Muscle layer of colon (tissue), 2 donors: Measurements from ENCODE around the gene ZNF532.
A peak's percentile ranks its signal among the peaks of the same experiment; 100 is the strongest.
"Not testable (repeated sequence)": the region's sequence is repeated elsewhere in the genome, so short reads cannot be mapped to it uniquely, and the experiment has no call there.

Source experiments
- H3K27ac ChIP-seq: one replicate; pipeline ENCODE4 v1.7.0; 2013; ENCODE audit warnings: low read depth, mild to moderate bottlenecking, low read length, moderate library complexity
- H3K27me3 ChIP-seq, 2 donors: one replicate each; pipeline ENCODE4 v1.7.0; 2013; ENCODE audit warnings: low read length in 2 of 2, mild to moderate bottlenecking in 2 of 2; ENCODE audit not compliant: insufficient read depth in 2 of 2, control insufficient read depth in 1 of 2
- H3K36me3 ChIP-seq: one replicate; pipeline ENCODE4 v1.7.0; 2013; ENCODE audit warnings: mild to moderate bottlenecking, low read length; ENCODE audit not compliant: insufficient read depth
- H3K4me1 ChIP-seq: one replicate; pipeline ENCODE4 v1.7.0; 2013; ENCODE audit warnings: mild to moderate bottlenecking, low read length; ENCODE audit not compliant: insufficient read depth
- H3K4me3 ChIP-seq, 2 donors: one replicate each; pipeline ENCODE4 v1.7.0; 2013; ENCODE audit warnings: low read length in 2 of 2, low read depth in 1 of 2, mild to moderate bottlenecking in 1 of 2, moderate library complexity in 1 of 2
- H3K9ac ChIP-seq: one replicate; pipeline ENCODE4 v1.7.0; 2013; ENCODE audit warnings: low read length
- H3K9me3 ChIP-seq: one replicate; pipeline ENCODE4 v1.7.0; 2013; ENCODE audit warnings: mild to moderate bottlenecking, low read length
- donor health status: abdominal sarcoma.
- donor health status: Adenocarcinoma of cecum.

The ZNF532 gene

DNA sequence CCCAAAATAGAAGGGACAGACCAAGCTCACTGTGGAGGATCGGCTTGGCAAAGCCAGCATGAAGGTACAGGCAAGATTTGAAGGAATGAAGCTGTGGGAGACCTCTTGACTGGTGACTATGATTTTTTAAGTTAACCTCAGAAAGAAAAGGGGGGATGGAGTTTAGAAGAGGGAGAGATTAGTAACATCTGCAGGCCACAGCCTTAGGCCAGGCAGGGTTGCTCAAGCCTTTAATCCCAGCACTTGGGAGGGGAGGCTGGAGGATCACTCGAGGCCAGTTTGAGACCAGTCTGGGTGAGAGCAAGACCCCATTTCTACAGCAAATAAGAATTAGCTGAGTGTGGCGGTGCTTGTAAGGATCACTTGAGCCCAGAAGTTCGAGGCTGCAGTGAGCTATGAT lies 46.6 kb downstream of the ZNF532 start:
- Histone ChIP-seq H3K27ac (peak overlapping the region; percentile 39), H3K4me1 (peaks cover 25% of the 10 kb centered on the region), H3K4me3 (no peak overlapping the region)

DNA sequence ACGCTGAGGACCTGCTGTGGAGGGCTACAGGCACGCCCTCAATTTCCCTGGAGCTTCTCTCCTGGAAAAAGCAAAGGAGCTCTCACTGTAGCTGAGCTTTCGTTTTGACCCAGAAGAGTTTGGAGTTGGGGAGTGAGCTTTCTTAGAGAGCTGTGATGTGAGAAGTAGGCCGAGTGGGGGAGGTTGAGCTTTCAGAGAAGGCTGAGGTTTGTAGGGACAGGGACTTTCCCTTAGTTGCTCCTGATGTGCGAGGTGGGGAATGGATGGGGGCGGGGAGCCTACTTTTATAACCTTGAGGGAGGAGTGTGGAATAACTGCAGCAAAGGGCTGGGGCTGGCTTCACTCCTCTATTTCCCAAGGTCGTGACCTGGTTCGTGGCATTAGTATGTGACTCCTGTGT lies 47.1 kb downstream of the ZNF532 start:
- H3K36me3 ChIP-seq: no peaks in the 10 kb centered on the region
- H3K4me3 ChIP-seq: no peak overlapping the region
- H3K27me3 ChIP-seq: no peaks in the 10 kb centered on the region
- no peaks in the 10 kb centered on the region for H3K9me3 ChIP-seq
- peaks cover 25% of the 10 kb centered on the region for H3K4me1 ChIP-seq
- H3K27ac ChIP-seq: peak overlapping the region; percentile 39
- no peak overlapping the region for H3K9ac ChIP-seq

More for the DNA sequence above, 46.6 kb downstream of the ZNF532 start:
- Histone ChIP-seq H3K9ac (no peak overlapping the region), H3K9me3 (no peaks in the 10 kb centered on the region), H3K27me3 (no peaks in the 10 kb centered on the region), H3K36me3 (no peaks in the 10 kb centered on the region)

DNA sequence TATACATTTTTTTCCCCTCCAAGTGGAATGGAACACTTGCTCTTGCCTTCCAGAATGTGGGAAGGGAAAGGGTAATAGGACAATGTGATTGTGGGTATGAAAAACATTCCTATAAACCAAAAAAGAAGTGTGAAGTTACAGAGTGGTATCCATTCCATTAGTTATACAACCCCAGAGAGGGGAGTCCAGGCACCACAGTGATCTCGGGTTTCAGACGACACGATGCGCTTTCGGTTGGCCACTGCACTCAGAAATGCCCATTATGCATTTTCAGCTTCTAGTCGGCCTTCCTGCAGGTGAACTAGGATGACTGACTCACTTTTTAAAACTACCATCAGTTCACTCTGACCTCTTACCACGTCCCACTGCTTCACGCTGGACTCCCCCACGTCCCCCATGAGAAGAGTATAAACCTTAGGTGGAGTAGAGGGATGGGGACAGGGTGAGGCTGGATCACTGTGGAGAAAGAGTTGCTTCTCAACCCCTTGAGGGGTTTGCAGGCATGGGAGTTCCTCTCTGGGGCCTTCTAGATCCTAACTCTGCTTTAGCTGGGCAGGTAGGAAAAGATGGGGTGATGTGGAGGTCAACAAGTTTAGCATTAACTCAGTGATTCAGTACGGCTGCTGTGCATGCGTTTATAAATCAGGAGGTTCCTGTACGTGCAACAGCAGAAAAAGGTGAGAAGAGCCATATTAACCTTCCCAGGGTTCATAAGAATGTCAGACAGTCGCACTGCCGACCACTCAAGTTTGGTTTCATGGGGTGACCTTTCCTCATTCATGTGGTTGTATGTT lies 50.5 kb downstream of the ZNF532 start:
- Histone ChIP-seq H3K9ac (no peak overlapping the region), H3K4me3 (no peak overlapping the region), H3K36me3 (peaks cover 16% of the 10 kb centered on the region), H3K9me3 (no peaks in the 10 kb centered on the region), H3K27ac (no peak overlapping the region), H3K27me3 (no peaks in the 10 kb centered on the region), H3K4me1 (peaks cover 25% of the 10 kb centered on the region)

DNA sequence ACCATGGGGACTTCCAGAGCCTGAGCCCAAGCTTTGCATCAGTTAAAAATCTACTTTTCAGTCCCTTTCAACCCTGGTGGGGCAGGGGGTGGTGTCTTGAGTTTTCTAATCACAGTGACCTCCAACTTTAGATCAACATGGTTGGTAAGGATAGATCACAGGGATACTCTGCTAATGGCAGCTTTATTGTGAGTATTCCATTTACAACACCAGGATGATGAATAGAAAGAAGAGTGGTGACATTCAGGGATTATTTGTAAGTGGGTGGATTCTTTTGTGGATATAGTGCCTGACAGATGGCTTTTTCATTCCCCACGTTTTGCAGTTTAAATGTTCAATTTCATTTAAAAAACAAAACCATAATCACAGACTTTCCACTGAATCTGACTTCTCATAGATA lies 51.3 kb downstream of the ZNF532 start:
- H3K27ac ChIP-seq: no peak overlapping the region
- H3K4me1 ChIP-seq: peaks cover 21% of the 10 kb centered on the region
- H3K9me3 ChIP-seq: no peaks in the 10 kb centered on the region
- no peaks in the 10 kb centered on the region for H3K27me3 ChIP-seq
- H3K9ac ChIP-seq: no peak overlapping the region
- H3K4me3 ChIP-seq: no peak overlapping the region
- peaks cover 18% of the 10 kb centered on the region for H3K36me3 ChIP-seq

DNA sequence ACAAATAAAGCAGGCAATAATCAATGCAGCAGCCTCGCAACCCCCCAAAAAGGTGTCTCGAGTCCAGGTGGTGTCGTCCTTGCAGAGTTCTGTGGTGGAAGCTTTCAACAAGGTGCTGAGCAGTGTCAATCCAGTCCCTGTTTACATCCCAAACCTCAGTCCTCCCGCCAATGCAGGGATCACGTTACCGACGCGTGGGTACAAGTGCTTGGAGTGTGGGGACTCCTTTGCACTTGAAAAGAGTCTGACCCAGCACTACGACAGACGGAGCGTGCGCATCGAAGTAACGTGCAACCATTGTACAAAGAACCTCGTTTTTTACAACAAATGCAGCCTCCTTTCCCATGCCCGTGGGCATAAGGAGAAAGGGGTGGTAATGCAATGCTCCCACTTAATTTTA lies 55.3 kb downstream of the ZNF532 start:
- peaks cover 18% of the 10 kb centered on the region for H3K36me3 ChIP-seq
- not testable (repeated sequence) for H3K4me3 ChIP-seq, H3K9me3 ChIP-seq, H3K27ac ChIP-seq, H3K4me1 ChIP-seq, H3K27me3 ChIP-seq, H3K9ac ChIP-seq

DNA sequence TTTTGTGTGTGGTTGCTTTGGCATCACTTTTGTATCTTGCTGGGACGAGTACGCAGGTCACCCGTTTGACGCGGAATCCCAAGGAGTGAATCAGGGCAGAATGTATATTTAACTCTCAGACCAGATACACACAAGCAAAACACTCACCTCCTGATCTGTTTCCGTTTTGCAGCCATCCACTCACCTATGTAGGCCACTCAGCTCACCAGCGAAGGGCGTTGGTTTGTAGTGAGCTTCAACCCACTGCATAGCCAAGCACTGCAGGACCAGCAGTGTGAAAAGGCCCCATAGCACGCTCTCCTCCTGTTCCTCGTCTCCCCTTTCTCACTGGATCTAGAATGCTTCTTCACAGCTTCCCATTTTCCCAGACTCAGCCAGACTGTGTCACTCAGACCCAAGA lies 58.3 kb downstream of the ZNF532 start:
- no peaks in the 10 kb centered on the region for H3K27me3 ChIP-seq
- H3K4me1 ChIP-seq: peaks cover 10% of the 10 kb centered on the region
- H3K9ac ChIP-seq: no peak overlapping the region
- no peaks in the 10 kb centered on the region for H3K9me3 ChIP-seq
- no peak overlapping the region for H3K27ac ChIP-seq
- H3K36me3 ChIP-seq: peaks cover 18% of the 10 kb centered on the region
- no peak overlapping the region for H3K4me3 ChIP-seq

DNA sequence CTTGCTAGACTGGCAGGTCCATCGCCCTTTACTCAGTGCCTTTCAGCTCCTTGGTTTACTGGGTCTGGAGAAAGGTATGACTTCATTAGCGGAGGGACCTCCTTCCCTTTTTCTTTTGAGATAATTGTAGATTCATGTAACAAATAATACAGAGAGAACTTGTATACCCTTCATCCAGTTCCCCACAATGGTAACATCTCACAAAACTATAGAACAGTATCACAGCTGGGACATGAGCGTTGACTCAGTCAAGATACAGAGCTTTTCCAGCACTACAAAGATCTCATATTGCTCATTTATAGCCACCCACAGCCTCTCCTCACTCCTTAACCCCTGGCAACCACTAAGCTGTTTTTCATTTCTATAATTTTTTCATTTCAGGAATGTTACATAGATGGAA lies 59.8 kb downstream of the ZNF532 start:
- H3K27ac ChIP-seq: no peak overlapping the region
- H3K9me3 ChIP-seq: no peaks in the 10 kb centered on the region
- peaks cover 25% of the 10 kb centered on the region for H3K4me1 ChIP-seq
- no peaks in the 10 kb centered on the region for H3K27me3 ChIP-seq
- H3K4me3 ChIP-seq: no peak overlapping the region
- H3K9ac ChIP-seq: no peak overlapping the region
- H3K36me3 ChIP-seq: peaks cover 9% of the 10 kb centered on the region

DNA sequence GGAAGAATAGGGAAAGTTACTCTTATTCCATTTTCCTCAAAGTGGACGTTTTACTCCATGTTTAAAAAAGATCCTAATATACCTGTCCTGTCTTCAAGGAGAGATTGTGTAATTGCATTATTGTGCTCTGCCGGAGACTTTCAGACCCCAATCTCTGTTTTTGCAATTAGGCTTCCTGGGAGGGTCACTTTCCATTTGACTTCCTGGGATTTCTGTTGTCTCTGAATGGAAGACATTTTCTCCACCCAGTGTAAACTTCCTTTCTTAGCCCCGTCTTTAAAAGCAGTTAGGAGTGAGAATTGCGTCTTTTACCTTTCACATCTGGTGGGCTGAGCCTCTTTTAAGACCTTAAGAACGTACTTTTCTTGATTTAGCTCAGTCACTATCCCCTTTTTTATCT lies 63.0 kb downstream of the ZNF532 start:
- no peaks in the 10 kb centered on the region for H3K36me3 ChIP-seq
- H3K9me3 ChIP-seq: no peaks in the 10 kb centered on the region
- no peak overlapping the region for H3K4me3 ChIP-seq
- H3K27me3 ChIP-seq: no peaks in the 10 kb centered on the region
- H3K9ac ChIP-seq: no peak overlapping the region
- H3K4me1 ChIP-seq: peaks cover 30% of the 10 kb centered on the region
- H3K27ac ChIP-seq: no peak overlapping the region

DNA sequence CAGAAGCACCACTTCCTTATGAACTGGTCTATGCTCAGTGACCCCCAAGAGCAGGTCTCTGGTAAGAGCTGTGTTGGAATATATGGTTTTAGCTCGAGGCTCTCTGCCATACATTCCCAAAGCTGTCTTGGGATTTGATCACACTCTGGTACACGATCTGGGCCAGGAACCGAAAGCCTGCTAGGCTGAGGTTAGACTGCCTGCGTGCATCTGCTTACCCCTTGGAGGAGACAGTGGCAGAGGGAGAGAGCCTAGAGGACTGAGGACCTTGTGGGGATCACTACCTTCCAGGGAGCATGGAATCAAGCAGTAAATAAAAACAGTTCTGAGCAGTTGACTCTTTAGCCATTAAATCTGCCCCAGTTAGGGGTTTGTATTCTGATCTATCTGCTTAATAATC lies 63.7 kb downstream of the ZNF532 start:
- Histone ChIP-seq H3K9ac (no peak overlapping the region), H3K4me3 (peak overlapping the region in 1 of 2 donors; percentile 22), H3K4me1 (peaks cover 30% of the 10 kb centered on the region), H3K27ac (no peak overlapping the region), H3K27me3 (no peaks in the 10 kb centered on the region), H3K9me3 (no peaks in the 10 kb centered on the region), H3K36me3 (no peaks in the 10 kb centered on the region)

DNA sequence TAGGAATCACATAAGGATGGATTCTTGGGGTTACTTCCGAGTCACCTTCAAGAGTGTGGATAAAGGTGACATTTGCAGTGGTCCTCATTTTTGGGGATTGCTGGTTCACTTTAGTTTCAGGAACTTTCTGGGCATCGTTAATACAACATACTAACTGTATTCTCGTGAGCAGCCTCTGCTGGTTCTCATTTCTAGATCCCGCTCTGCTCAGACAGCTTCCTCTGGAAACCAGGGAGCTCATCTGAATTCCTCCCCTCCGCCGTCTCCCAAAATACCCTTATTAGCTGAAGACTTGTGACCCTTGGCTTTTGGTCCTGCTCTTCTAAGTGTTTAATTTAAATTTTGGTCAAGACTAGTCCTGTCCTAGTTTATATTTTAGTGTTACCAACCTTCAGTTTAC lies 64.5 kb downstream of the ZNF532 start:
- Histone ChIP-seq H3K36me3 (no peaks in the 10 kb centered on the region), H3K9me3 (no peaks in the 10 kb centered on the region), H3K27ac (no peak overlapping the region), H3K27me3 (no peaks in the 10 kb centered on the region), H3K4me1 (peaks cover 30% of the 10 kb centered on the region), H3K9ac (no peak overlapping the region), H3K4me3 (no peak overlapping the region)

DNA sequence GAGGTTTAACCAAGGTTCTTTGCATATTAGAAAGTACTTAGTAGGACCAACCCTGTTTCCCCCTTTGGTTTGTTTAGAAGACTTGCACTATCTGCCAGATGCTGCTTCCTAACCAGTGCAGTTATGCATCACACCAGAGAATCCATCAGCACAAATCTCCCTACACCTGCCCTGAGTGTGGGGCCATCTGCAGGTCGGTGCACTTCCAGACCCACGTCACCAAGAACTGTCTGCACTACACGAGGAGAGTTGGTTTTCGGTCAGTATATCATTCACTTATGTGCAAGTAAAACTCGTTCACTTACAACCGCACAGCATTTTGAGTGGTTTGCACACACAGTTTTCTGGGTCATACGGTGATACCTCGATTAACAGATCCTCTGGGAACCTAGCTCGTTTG lies 69.7 kb downstream of the ZNF532 start:
- Histone ChIP-seq H3K4me3 (no peak overlapping the region), H3K36me3 (peaks cover 19% of the 10 kb centered on the region), H3K27ac (no peak overlapping the region), H3K4me1 (peaks cover 11% of the 10 kb centered on the region), H3K27me3 (no peaks in the 10 kb centered on the region), H3K9me3 (no peaks in the 10 kb centered on the region), H3K9ac (no peak overlapping the region)

DNA sequence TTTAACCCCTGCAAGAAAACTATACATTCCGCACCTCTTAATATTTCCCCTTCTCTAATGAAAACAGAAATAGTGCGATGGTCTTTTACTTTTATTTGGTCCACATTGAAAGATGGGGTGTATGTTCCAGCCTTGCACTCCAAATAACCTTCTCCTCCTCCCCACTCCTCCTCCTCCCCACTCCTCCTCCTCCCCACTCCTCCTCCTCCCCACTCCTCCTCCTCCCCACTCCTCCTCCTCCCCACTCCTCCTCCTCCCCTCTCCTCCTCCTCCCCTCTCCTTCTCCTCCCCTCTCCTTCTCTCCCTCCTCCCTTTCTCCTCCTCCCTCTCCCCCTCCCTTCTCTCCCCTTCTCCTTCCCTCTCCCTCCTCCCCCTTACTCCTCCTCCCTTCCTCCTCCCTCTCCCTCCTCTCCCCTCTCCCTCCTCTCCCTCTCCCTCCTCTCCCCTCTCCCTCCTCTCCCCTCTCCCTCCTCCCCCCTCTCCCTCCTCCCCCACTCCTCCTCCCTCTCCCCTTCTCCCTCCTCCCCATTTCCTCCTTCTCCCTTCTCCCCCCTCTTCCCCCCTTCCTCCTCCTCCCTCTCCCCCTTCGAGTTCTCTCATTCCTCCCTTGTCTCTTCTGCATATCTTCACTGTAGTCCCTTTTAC lies 70.4 kb downstream of the ZNF532 start:
- no peak overlapping the region for H3K4me3 ChIP-seq
- H3K27me3 ChIP-seq: no peaks in the 10 kb centered on the region
- H3K9ac ChIP-seq: no peak overlapping the region
- H3K4me1 ChIP-seq: peaks cover 7% of the 10 kb centered on the region
- no peaks in the 10 kb centered on the region for H3K9me3 ChIP-seq
- H3K27ac ChIP-seq: no peak overlapping the region
- H3K36me3 ChIP-seq: peaks cover 22% of the 10 kb centered on the region
